Measurements from ENCODE around the gene APOL1.
"Not testable (repeated sequence)": the region's sequence is repeated elsewhere in the genome, so short reads cannot be mapped to it uniquely, and the experiment has no call there.

- not testable (repeated sequence) for TF ChIP-seq CTCF, POLR2AphosphoS5, POLR2A (IDR thresholded peaks at IDR 0.05)
These were observed 37.6 kb downstream of the APOL1 start for GRCh38 chr22:36290391-36291075.

Data from upper lobe of left lung (tissue), 4 donors.